ENCODE results near the gene PUS3. TPM values are rescaled to one million over a fixed set of nuclear protein-coding genes. Genes with fewer than 3 reads are reported as not detected.

The PUS3 gene
- total RNA-seq, 1 donor from 2014 or later = 9.7 TPM

DNA sequence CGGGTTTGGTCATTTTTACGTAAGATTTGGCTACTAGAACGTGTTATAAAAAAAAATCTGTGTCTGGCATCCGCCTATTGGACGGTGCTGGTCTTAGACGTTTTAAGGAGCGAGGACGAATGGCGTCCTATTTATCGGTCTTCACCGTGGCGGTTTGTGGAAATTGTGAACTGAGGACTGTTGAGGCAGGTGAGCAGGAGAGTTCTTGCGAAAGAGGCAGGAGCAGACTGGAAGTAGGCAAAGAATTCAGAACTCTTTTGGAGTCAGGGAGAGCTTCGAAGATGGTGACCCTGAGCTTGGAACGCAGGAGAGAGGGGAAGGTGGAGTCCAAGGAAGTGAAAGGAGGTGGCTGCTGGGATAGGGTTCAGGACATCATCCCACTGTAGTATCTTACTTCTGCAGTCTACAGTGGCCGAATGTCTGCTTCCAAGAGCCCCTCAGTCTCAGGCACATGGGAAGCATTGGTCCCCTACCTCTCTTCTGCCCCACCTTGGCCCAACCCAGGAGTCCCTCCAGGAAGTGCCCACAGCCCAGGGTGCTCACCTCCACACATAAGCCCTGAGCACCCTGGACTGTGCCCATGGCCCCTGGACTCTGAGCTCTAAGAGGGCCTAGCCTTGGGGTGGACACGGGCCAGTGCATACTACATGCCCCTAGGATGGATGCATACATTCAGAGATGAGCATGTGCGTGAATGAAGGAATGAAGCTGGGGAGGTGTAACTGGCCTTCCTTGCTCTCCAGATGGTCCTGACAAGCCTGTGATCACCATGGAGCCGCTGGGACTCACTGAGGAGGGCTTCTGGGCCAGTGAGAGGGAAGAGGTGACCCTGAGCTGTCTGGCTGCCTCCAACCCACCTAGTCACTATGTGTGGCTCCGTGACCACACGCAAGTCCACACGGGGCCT is 46.5 kb upstream of the PUS3 start:
- H3K4me1 Mint-ChIP-seq = peaks cover 27% of the 10 kb centered on the region
- H3K27ac Mint-ChIP-seq = no peak overlapping the region
- TF ChIP-seq, protein P1, sequence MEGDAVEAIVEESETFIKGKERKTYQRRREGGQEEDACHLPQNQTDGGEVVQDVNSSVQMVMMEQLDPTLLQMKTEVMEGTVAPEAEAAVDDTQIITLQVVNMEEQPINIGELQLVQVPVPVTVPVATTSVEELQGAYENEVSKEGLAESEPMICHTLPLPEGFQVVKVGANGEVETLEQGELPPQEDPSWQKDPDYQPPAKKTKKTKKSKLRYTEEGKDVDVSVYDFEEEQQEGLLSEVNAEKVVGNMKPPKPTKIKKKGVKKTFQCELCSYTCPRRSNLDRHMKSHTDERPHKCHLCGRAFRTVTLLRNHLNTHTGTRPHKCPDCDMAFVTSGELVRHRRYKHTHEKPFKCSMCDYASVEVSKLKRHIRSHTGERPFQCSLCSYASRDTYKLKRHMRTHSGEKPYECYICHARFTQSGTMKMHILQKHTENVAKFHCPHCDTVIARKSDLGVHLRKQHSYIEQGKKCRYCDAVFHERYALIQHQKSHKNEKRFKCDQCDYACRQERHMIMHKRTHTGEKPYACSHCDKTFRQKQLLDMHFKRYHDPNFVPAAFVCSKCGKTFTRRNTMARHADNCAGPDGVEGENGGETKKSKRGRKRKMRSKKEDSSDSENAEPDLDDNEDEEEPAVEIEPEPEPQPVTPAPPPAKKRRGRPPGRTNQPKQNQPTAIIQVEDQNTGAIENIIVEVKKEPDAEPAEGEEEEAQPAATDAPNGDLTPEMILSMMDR (IDR thresholded peaks at IDR 0.05; ENCODE audit: unreplicated experiment) = no peak
- no peak for DNase-seq (ENCODE audit: low spot score in 2 of 2, unreplicated experiment in 2 of 2)
- H3K27me3 Mint-ChIP-seq (ENCODE audit: low read depth) = no peaks in the 10 kb centered on the region
- no peaks in the 10 kb centered on the region for H3K36me3 Mint-ChIP-seq
- no peaks in the 10 kb centered on the region for H3K9me3 Mint-ChIP-seq
- no peak overlapping the region for H3K4me3 Mint-ChIP-seq

DNA sequence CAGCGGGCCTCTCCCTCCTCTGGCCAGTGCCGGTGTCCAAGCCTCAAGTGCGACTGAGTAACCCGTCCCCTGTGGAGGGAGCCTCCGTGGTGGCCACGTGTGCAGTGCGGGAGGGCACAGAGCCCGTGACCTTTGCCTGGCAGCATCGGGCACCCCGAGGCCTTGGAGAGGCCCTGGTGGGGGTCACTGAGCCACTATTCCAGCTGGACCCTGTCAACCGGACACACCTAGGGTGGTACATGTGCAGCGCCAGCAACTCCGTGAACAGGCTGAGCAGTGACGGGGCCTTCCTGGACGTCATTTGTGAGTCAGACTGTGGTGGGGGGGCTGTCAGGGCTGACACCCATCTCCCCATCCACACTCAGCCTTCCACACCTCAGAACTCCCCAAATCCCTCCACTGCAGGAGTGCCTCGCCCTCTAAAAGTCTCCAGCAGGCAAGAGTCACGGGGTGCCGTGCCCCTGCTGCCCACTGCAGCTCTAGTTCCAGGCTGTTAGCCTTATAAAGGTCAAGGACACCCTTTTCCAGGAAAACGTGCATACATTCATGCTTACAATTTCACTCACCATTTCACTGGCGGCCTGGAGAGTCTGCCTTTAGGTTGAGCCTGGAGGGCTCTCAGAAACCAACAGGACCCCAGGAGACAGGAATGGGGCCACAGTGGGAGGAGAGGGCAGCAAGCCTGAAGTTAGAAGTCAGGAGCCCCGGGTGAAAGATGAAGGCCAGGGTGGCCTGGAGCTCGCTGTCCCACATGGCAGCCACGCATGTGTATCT is 45.5 kb upstream of the PUS3 start:
- DNase-seq (ENCODE audit: low spot score in 2 of 2, unreplicated experiment in 2 of 2) = no peak
- Mint-ChIP-seq H3K27me3 (ENCODE audit: low read depth) (peaks cover 2% of the 10 kb centered on the region), H3K4me3 (no peak overlapping the region), H3K27ac (no peak overlapping the region), H3K9me3 (no peaks in the 10 kb centered on the region), H3K4me1 (peaks cover 27% of the 10 kb centered on the region), H3K36me3 (no peaks in the 10 kb centered on the region)
- TF ChIP-seq, protein P1 (IDR thresholded peaks at IDR 0.05; ENCODE audit: unreplicated experiment) = no peak

- Mint-ChIP-seq H3K4me1 (peaks cover 20% of the 10 kb centered on the region), H3K4me3 (no peak overlapping the region), H3K27me3 (ENCODE audit: low read depth) (peaks cover 2% of the 10 kb centered on the region), H3K27ac (no peak overlapping the region), H3K36me3 (no peaks in the 10 kb centered on the region), H3K9me3 (no peaks in the 10 kb centered on the region)
- TF ChIP-seq, protein P1 (IDR thresholded peaks at IDR 0.05; ENCODE audit: unreplicated experiment) = no peak
- DNase-seq (ENCODE audit: low spot score in 2 of 2, unreplicated experiment in 2 of 2) = no peak
Observed at GRCh38 chr11:125947419-125948277, 44.6 kb upstream of the PUS3 start.

GRCh38 chr11:125946712-125947418 is 43.9 kb upstream of the PUS3 start:
- Mint-ChIP-seq H3K9me3 (no peaks in the 10 kb centered on the region), H3K4me3 (no peak overlapping the region), H3K36me3 (no peaks in the 10 kb centered on the region), H3K4me1 (peaks cover 20% of the 10 kb centered on the region), H3K27me3 (ENCODE audit: low read depth) (peaks cover 2% of the 10 kb centered on the region), H3K27ac (no peak overlapping the region)
- no peak for DNase-seq (ENCODE audit: low spot score in 2 of 2, unreplicated experiment in 2 of 2)
- TF ChIP-seq, protein P1 (IDR thresholded peaks at IDR 0.05; ENCODE audit: unreplicated experiment) = no peak

Measured in mesothelial cell of epicardium (in vitro differentiated cells).